GM18868 (cell line): Measurements from ENCODE around the gene RAB8B.
A peak's percentile ranks its signal among the peaks of the same experiment; 100 is the strongest.

Experiments
- ATAC-seq: cut with Tn5 transposase; IDR thresholded peaks from one replicate; pipeline ENCODE4 v1.9.1; 2021; ENCODE audit warnings: mild to moderate bottlenecking, moderate library complexity; ENCODE audit not compliant: unreplicated experiment

Gene RAB8B

DNA sequence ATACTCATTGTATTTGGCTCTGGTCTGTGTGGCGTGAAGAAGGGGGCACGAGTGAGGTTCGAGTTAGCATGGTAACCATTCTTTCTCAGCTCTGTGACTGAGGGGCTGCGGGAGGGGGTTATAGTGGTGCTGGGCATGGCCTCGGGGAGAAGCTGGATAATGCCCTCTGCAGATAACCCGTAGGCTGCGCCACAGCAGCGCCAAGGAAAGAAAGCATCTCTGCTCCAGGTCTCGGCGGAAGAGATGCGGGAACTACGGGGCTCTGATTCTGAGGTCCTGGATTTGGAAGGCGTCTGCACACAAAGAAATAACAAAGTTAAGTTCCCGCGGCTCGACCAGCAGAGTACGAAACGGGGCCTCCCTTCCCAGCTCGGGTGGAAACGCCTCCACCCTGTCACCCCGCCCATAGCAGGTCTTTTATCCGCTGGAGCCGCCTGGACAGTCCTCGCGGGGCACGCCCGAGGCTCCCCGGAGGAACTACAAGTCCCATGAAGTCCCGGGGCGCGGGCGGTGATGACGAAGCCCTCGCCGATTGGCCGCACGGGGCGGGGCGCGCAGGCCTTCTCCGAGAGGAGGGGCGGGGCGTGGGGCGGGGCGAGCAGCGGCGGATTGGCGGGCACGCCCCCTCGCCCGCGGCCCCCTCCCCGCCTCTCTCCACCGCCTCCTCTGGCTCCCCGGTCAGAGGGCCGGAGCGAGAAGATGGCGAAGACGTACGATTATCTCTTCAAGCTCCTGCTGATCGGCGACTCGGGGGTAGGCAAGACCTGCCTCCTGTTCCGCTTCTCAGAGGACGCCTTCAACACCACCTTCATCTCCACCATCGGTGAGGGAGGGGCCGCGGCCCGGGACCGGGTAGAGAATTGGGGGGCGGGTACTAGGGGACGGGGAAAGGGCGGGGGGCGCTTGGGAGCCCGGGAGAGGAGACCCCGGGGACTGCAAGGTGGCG is at the start of gene RAB8B:
TSS of gene RAB8B (plus strand) at position 681 of the 946 bp plus-strand sequence. CDS start at position 700, 19 bp downstream.
- ATAC-seq, result peak; percentile 74

DNA sequence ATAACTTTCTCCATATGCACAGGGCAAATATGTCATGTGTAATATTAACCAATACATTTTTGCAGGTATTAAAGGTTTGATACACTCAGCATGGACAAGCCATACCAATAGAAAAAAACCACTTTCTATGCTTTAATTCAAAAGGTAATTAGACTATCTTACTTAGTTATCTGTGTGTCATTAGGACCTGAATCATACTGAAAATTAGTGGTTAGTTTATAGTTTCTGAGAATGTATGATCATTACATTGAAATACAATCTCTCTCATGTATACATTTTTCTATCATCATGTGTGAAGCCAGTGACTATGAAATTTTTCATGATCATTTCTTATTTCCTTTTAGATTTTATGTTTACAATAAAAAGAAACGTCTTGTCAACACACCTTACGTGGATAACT is 48.5 kb upstream of the RAB8B start:
- no peak for ATAC-seq

DNA sequence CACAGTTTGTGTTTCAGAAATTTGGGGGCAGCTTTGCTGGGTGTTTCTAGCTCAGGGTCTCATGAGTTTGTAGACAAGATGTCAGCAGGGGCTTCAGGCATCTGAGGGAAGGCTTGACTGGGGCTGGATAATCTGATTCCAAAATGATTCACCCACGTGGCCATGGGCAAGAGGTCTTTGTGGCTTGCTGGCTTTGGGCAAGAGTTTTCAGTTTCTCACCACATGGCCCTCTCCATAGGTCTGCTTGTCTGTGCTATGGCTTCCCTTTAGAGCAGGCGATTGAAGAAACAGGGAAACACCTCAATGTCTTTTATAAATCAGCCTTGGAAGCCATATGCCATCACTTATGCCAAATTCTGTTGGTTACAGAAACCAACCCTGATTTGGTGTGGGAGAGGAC is 44.0 kb upstream of the RAB8B start:
- no peak for ATAC-seq

DNA sequence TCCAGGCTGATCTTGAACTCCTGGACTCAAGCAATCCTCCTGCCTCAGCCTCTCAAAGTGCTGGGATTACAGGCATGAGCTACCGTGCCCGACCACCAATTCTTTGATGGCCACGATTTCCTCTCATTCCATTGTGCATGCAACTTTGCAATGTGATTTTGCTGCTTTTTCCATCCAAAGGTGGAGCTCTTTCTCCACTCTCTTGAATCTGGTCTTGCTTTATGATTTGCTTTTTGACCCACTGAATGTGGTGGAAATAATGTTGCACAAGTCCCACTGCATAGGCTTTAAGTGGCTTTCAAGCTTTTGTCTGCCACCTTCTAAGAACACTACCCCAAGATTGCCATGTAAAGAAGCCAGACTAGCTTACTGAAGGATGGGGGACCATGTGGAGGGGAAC is 42.7 kb upstream of the RAB8B start:
- no peak for ATAC-seq

DNA sequence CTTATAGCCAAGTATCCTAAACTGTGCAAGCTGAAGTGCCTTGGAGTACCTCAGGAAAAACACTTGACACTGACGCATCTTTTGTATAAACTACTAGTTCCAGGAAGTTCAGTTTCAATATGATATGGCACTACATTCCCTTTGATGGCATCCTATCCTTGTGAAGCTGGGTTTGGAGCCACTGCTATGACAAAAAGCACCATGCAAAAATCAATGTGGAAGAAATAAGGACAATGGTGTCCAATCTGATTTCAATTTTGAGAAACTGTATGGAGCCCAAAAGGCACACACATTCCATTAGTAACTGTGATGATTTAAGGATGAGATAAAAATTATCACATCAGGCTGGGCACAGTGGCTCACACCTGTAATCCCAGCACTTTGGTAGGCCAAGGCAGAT is 37.7 kb upstream of the RAB8B start:
- no peak for ATAC-seq

DNA sequence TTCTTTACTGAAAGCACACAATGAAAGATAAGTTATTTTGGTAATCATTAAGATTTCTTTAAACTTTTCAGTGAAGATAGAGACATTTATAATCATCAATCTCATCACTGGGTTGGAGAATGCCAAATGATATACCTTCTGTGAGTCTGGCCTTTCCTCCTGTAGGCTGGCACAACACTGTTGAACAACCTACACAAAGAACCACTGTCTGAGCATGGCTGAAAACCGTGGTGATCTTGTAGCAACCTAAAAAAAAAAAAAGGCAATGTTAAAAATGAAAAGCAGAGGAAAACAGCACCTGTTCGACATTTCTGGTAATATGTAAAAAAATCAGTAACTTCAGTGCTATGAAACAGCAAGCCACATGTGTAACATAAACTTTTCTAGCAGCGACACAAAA is 33.9 kb upstream of the RAB8B start:
- no peak for ATAC-seq

DNA sequence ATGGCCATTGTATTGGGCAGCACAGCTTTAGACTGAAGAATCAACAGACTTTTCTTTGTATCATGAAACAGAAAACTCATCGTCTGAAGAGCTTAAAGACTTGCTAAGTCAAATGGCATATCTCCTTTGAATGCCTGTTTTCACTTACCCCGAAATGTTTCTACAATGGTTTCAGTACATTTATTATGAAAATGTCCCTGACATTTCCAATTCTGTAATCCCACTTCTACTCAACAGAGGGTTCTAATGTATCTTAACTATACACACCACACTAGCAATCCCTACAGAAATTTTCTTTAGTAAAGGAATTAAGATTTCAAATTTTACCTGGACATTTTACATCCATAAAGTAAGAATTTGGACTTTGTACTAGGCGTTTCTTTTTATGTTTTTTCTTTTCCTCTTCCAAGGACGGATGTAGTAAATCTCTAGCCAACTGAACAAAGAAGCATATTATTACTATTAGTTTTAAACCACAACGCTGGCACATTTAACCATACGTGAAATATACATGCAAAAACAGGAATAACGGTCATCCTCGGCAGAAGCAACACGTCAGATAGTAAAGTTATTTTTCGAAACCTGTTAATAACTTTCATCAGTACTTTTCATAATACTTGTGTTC is 33.2 kb upstream of the RAB8B start:
- no peak for ATAC-seq

DNA sequence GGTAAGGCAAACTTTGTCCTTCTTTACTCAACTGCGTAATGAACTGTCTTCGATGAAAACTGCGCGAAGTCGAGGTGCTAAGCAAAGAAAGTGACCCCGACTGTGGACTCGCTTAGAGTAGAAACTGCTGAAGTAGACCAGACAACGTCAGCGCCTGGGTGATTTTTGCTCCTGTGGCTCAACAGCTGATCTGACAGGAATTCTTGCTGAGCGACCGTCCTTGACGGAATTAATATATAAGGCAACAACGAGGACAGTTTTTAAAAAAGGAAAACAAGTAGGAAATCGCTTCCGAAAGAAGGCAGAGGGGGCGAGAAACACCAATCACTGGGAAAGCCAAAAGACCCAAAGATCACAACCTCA is 32.7 kb upstream of the RAB8B start:
- ATAC-seq, result no peak

DNA sequence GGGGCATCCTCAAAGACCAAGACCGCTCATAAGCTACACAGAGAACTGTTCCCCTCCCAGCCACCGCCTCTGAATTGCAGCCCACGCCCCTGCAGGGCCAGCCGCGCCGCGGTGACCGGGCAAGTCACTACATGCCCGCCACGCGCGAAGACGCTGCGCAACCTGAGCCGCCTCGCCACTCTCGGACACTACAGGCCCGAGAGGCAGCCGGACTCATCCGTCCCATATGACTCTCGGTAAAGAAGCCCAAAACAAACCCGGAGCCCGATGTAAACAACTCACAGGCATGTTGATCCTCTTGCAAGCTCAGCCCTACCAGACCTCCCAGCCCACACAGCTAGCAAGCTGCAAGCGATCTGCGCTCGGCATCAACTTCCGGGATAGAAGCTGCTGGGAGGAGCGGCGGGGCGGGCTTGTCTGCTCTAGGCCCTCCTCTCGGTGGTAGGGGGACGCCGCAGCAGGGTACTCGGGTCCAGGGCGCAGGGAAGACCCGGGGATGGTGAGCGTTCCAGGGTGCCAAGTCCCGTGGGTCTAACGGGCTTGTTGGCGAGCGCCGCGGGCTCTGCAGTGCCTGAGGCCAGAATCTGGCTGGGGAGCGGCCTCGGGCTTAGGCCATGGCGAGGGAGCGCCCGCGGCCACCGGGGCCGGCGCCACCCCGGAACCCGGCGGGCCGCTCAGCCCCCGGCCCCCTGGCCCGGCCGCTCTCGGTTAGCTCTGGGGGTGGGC is 32.1 kb upstream of the RAB8B start, which contains the start of gene RPS27L:
TSS of gene RPS27L (minus strand) at position 360 of the 726 bp plus-strand sequence. CDS start at position 288, 72 bp downstream.
- ATAC-seq, result peak; percentile 93

DNA sequence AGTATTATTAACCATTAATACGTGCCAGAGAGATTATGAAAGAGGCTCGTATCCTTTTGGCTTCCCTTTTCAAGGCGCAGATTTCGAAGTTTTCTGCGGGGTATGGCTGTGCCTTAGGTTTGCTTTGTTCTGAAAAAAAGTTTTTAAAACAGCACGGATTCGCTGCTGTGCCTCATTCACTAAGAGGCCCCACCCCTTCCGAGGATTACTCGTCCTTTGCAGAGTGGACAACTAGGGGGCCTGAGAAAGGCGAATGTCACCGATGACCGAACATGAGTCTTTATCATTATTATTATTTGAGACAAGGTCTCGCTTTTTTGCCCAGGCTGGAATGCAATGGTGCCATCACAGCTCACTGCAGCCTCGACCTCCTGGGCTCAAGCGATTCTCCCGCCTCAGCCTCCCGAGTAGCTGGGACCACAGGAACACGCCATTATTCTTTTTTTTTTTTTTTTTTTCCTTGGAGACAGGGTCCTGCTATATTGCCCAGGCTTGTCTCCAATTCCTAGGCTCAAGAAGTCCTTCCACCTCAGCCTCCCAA is 31.4 kb upstream of the RAB8B start:
- ATAC-seq, result peak; percentile 22

DNA sequence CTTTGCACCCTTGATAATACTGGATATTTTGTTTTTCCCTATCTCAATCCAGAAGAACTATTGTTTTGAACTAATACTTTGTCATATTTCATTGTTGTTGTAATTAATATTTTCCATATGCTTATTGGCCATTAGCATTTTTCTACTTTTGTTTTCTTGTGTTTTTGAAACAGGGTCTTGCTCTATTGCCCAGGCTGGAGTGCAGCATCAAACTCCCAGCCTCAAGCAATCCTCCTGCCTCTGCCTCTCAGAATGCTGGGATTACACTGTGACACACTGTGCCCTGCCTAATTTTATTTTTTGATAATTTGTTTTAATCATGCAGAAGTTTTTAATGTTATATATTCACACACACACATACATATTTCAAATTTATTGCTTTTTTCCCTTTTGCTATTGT is 28.8 kb upstream of the RAB8B start:
- no peak for ATAC-seq

DNA sequence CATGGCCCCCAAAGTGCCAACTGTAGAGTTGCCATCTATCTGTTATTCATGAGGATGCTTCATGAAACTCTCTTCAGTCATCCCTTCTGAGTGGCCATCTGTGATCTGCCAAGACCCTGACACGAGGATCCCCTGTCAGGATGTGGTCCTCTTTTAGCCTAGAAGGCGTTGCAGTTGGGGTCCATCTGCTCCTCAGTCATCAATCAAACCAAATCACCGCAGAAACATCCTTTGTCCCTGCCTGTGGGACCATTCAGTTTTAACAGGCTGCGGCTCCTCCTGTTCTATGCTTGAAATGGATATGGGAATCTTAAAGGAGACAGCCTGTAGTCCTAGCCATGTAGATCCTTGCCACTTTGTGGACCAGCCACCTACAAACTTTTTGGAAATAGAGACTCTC is 26.2 kb upstream of the RAB8B start:
- no peak for ATAC-seq

DNA sequence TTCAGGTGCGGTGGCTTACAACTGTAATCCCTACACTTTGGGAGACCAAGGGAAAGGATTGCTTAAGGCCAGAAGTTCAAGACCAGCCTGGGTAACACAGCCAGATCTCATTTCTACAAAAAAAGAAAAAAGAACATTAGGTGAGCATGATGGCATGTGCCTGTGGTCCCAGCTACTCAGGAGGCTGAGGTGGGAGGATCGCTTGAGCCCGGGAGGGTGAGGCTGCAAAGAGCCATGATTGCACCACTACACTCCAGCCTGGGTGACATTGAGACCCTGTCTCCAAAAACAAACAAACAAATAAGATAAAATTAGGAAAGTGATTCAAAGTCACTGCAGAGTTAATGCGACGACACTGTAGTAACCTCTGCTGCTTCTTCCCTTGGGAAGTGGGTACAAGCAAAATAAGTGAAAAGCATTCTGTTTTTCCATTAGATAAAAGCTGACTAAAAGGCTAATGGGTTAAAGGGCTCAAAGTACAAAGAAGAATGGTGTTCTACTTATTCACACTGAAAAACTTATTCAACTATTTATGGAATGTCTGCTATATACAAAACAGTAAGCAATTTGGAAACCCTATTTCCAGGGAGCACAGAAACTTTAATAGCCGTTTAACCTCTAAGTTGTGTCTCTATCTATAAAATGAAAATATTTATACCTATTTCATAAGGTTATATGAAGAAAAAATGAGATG is 24.1 kb upstream of the RAB8B start:
- no peak for ATAC-seq

DNA sequence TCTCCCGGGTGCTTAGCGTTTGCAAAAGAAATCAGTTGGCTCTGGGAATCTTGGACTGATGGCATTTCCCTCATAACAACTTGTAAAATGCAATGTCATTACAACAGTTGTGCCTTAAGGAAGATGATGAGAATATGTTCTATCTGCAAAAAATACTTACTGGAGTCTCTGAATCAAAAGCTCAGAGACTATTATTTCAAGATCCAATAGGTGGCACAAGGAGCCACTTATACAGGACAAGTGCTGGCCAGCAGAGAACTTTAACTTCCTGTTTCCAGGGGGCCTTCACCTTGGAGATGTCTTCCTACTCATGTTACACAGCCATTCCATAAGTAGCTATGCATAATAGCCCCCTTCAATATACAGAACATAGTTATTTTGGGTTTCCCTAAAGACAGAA is 23.2 kb upstream of the RAB8B start:
- no peak for ATAC-seq

DNA sequence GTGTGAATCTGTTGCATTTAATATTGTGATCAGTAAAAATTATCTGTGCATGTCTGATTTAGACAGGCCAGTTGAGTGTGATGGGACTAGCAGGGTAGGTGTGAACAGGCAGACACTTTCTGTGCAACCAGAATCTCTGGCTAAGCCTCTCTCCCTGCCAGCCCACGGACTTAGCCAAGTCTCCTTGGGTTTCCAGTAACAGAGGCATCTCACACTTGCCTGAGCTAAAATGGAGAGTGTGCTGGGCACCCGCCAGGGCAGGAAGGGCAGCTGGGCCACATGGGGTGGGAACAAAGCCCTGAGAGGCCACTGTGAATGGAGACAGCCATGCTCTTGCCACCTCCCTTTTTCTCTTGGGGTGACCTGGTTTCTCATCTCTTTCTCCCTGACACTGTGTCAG is 19.6 kb upstream of the RAB8B start:
- no peak for ATAC-seq

DNA sequence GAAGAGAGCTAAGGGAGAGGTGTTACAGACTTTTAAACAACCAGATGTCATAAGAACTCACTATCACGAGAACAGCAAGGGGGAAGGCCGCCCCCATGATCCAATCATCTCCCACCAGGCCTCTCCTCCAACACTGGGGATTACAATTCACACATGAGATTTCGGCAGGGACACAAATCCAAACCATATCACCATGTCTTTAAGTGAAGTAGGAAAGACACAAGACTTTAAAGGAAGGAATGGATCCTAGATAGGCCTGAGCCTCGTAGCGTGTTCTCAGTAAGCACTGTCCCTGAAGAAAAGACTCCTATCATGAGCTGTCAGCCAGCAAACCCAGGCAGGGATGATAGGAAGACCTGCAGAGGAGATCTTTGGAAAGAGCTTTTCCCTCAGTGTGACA is 17.0 kb upstream of the RAB8B start:
- no peak for ATAC-seq

DNA sequence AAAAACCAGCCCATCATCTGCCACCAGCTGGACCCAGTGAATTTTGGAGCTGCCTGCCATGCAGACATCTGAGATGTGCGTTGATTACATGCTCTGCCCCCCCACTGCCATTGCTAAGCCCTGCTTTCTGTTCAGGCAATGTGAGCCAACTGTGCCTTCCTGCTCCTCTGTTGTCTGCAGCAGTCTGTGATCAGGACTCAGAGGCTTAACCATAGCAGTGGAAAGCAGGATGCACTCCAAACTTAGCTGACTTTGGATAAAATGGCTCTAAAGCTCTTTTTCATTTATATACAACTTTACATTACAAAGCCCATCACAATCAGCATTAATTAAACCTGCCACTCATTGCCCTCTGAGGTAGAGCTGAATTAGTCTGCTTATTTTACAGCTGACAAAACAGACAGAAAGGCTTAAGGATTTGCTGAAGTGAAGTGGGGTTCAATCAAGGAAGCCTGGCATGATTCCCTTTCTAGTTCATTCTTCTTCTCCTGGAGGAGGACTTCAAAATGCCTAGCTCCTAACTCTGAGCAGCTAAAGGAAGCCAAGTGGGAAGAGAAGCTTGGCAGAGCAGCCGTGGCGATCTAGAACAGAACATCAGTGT is 16.5 kb upstream of the RAB8B start:
- no peak for ATAC-seq

DNA sequence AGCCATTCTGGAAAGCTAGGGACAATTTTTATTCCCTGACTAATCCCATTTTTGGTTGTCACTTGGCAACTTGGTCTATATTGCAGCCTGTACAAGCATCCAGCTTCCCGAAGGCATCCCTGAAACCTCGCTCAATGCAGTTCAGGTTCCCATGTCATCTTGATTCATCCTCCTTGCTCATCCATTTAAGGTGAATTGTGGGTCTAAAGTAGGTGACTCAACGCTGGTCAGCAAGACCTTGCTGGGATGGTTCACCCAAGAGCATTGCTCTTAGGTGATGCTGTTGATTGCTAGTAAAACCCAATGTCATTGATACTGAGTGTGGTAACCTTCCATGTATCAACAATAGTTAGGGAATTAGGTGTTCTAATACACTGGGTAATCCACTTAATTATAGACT is 13.1 kb upstream of the RAB8B start:
- ATAC-seq, result no peak

DNA sequence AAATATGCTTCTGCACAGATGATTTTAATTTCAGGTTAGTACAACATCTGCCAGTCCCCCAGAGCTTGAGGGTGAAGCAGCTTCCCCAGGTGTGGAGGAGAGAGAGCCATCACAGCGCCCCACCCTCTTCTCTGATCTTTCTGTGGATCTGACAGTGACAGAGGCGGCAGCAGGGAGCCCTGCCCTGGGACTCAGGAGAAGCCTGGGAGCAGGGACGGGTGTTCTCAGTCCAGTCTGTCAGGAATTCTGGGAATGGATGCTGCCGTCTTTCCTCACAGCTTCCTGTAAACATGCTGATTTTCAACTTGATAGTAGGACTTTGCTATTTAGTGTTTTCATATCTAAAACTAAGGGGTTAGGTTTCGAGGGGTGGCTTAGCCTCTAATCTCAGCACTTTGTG is 11.4 kb upstream of the RAB8B start:
- ATAC-seq, result no peak

DNA sequence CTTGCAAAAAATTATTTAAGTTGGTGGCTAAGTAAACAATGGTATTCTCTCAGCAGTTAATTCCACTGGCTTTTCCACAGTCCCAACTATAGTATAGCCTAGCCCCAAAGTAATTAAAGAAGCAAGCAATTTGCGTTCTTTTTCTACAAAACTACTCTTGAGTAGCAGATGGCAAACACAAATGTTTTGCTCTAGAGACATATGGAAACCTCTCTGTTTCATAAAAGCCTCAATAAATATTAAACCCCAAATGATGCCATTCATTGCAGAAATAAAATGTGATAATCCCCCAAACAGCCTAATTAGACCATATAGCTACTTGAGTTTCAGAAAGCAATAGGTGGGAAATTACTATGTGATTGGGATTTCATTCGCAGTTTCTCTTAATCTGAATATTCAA is 8.7 kb upstream of the RAB8B start:
- no peak for ATAC-seq
